Measurements from ENCODE around the gene AP1M1. TPM values are rescaled to one million over a fixed set of nuclear protein-coding genes. Genes with fewer than 3 reads are reported as not detected.

The AP1M1 gene
- total RNA-seq, 1 experiment from 2014 or later = 30.3 TPM

GRCh38 chr19:16166417-16166816 is 31.3 kb upstream of the AP1M1 start:
- Histone ChIP-seq H3K18ac (ENCODE audit: insufficient read length, low read depth, low read length) (no peak overlapping the region), H3K9ac (ENCODE audit: extremely low read depth, insufficient read length, low read length) (no peak overlapping the region), H2BK5ac (ENCODE audit: insufficient read length, low read length) (no peak overlapping the region), H3K79me1 (ENCODE audit: insufficient read depth, low read depth, low read length, poor library complexity, severe bottlenecking) (no peaks in the 10 kb centered on the region), H3K14ac (ENCODE audit: insufficient read depth, low read length) (no peak overlapping the region), H3K79me2 (ENCODE audit: insufficient read depth, low read length) (no peaks in the 10 kb centered on the region), H2AFZ (ENCODE audit: low read length) (no peak overlapping the region), H3T11ph (ENCODE audit: low read length) (no peak overlapping the region), H3K4ac (ENCODE audit: low read depth, low read length) (no peak overlapping the region), H3K4me1 (ENCODE audit: insufficient read depth, low read length) (no peaks in the 10 kb centered on the region), H3K9me3 (ENCODE audit: control insufficient read depth, low read depth, low read length) (no peaks in the 10 kb centered on the region), H2BK15ac (ENCODE audit: low read depth, low read length) (no peak overlapping the region), H2BK12ac (ENCODE audit: insufficient read length, low read depth, low read length) (no peak overlapping the region), H3K27ac (ENCODE audit: insufficient read length, low read depth, low read length) (no peak overlapping the region), H4K5ac (ENCODE audit: insufficient read length, low read depth, low read length) (no peak overlapping the region), H3K27me3 (ENCODE audit: insufficient read depth, low read length) (no peaks in the 10 kb centered on the region), H4K8ac (replicated peaks; ENCODE audit: insufficient read length, low read depth, low read length) (no peak overlapping the region), H4K91ac (ENCODE audit: insufficient read length, low read depth, low read length) (no peak overlapping the region), H2BK120ac (ENCODE audit: low read depth, low read length, poor library complexity, severe bottlenecking) (no peak overlapping the region), H2AK5ac (ENCODE audit: insufficient read length, low read length) (no peak overlapping the region), H3K4me2 (ENCODE audit: insufficient read depth, insufficient read length, low read length) (no peak overlapping the region), H3K23ac (ENCODE audit: insufficient read length, low read depth, low read length) (no peak overlapping the region), H4K20me1 (ENCODE audit: control insufficient read depth, insufficient read depth, insufficient read length) (no peaks in the 10 kb centered on the region), H2BK20ac (ENCODE audit: low read depth, low read length, poor library complexity, severe bottlenecking) (no peak overlapping the region), H3K23me2 (ENCODE audit: insufficient read length, low read depth, low read length, poor library complexity, severe bottlenecking) (no peaks in the 10 kb centered on the region), H3K56ac (ENCODE audit: insufficient read length, low read depth, low read length) (no peak overlapping the region)
- Mint-ChIP-seq H3K27ac (no peak overlapping the region), H3K4me3 (no peak overlapping the region), H3K4me1 (no peaks in the 10 kb centered on the region), H3K27me3 (ENCODE audit: low read depth) (peaks cover 1% of the 10 kb centered on the region; the same call in 1 of the 2 replicates), H3K36me3 (ENCODE audit: insufficient read depth in 1 of 3, low read depth in 3 of 3) (no peaks in the 10 kb centered on the region), H3K9me3 (peaks cover 0 to 7% of the 10 kb centered on the region in 2 experiments; a peak in 1 of 5 replicates)
- DNase-seq = no peak
- TF ChIP-seq CTCF (conservative IDR thresholded peaks at IDR 0.05) = no peak
- WGBS (ENCODE audit: extremely low coverage, insufficient read length, low lambda C conversion rate) = no CpG with 5 or more reads among the region's 1 CpG

Measured in H9 (cell line).